AG08395 (cell line): ENCODE measurements around the gene BEAN1.
A peak's percentile ranks its signal among the peaks of the same experiment; 100 is the strongest.
"Not testable (repeated sequence)": the region's sequence is repeated elsewhere in the genome, so short reads cannot be mapped to it uniquely, and the experiment has no call there.

Experiments
- DNase-seq: peaks from one replicate; pipeline ENCODE4 v3.0.0; 2012; ENCODE audit warnings: mixed read lengths, low spot score

Gene BEAN1

DNA sequence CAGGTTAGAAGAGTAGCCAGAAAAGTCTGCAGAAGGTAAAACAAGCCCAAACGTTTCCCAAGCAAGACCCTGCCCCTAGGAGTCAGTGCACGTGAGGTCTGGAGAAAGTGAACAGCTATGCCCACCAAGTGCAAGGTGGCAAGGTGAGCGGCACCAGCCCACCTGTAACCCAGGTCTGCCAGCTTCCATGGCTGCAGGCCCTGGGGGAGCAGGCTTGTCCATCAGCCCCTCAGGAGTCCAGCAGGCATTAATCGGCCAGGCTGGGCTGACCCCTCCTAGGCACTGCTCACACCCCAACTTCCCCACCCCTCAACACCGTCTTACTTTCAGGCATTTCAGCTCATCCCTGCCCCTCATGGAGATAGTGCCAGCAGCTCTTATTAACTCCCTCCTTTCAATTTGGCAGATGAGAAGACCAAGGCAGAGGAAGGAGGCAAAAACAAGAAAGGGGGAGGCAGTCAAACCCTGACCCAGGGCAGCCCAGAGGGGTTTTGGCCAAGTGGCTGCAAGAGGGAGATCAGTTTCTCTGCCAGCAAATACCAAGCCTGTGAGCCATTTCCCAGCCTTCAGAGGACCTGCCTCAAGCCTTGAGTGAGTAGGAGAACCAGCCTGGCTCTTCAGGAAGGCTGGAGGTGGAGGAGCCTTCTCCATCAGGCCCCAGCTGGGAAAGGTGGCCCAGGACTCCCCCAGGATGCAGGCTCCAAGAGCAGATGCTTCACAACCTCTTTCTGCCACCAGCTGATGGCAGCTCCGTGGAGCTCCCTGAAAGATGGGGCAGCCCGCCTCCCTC lies 14.7 kb downstream of the BEAN1 start:
- DNase-seq: peak; percentile 77

DNA sequence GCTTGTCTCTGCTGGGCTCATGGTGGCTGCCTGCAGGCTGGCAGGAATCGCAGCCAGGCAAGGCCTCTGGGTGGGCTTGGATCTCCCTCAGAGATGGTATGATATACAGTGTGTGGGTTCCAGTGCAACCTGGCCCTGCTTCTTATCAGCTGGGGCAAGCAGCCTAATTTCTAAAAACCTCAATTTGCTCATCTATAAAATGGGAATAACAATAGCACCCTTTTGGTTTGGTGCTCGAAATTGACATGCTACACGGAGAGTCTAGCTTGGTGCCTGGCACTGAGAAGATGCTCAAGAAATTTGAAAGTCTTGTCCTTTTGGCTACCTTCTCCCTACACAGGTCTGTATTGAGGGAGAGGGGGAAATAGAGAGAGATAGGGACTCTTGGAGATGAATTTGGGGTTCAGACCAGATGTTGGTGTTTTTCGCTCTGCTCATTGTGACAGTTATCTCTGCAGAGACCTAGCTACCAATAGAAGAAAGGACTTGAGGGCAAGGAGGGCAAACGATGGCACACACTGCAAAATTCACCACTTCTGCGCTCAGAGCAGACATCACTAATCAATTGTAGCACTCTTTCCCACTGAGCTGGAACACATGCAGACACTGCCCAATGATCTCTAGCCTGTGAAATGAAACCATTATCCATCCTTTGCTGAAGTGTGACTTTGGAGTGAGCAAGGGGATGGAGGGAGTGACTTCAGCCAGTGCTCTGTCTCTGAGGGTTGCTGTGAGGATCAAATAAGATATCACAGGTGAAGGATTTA lies 15.6 kb downstream of the BEAN1 start:
- no peak for DNase-seq

DNA sequence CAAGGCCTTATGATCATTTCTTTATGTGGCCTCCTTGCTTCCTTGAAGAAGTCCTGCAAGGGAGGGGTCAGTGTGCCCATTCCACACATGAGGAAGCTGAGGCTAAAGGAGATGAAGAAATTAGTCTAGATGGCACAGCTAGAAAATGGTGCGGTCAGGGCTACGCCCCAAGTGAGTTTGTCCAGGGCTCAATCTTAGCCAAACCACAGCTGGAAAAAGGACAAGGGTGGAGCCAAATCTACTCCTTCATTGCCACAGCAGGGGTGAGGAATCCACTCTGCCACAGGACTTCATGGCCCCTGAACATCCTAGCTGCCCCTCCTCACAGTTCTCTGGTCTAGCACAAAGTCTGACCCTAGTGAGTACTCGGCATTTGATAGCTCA lies 16.2 kb downstream of the BEAN1 start:
- DNase-seq: peak; percentile 66

- DNase-seq: no peak
These were observed 17.0 kb downstream of the BEAN1 start for GRCh38 chr16:66444049-66444481.

- DNase-seq: no peak
These were observed 19.6 kb downstream of the BEAN1 start for GRCh38 chr16:66446737-66447136.

- DNase-seq: no peak
These were observed 20.4 kb downstream of the BEAN1 start for GRCh38 chr16:66447491-66447890.

- no peak for DNase-seq
These were observed 24.5 kb downstream of the BEAN1 start for GRCh38 chr16:66451548-66451947.

- DNase-seq: not testable (repeated sequence)
These were observed 26.1 kb downstream of the BEAN1 start for GRCh38 chr16:66453230-66453629.

DNA sequence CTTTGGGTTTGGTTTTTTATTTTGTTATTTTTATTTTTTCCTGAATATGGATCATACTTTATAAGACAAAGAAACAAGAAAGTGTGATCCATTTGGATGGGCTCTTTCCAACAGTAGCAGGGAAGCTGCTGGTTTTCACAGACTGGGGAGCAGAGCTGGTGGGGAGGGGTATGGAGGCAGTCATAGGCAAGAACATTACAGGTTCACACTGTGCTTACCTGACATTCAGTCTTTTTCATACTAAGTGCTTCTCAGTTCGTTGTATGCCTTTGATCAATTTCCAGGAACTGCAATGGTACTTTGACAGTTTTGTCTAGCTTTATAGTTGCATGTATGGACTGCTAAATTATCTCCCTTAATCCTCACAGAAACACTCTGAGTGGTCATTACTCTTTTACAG lies 27.7 kb downstream of the BEAN1 start:
- DNase-seq: no peak

DNA sequence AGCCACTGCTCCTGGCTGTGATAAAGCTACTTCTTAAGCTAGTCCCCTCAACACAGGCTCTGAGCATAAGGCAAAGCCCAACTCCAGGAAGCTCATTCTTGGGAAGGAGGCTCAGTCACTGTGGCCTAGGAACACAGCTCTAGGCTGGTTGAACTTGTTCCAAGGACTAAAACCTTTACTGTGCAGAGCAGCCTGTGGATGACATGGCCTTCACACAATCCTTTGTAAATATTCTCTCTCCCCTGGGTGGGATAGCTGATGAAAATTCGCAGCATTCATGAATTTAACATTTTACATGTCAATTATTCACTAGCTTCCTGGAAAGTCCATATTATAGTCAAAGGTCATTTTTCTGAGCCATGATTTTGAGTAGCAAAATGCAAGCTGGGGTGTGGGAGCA lies 28.9 kb downstream of the BEAN1 start:
- no peak for DNase-seq

- peak; percentile 45 for DNase-seq
These were observed 30.8 kb downstream of the BEAN1 start for GRCh38 chr16:66457888-66458287.

DNA sequence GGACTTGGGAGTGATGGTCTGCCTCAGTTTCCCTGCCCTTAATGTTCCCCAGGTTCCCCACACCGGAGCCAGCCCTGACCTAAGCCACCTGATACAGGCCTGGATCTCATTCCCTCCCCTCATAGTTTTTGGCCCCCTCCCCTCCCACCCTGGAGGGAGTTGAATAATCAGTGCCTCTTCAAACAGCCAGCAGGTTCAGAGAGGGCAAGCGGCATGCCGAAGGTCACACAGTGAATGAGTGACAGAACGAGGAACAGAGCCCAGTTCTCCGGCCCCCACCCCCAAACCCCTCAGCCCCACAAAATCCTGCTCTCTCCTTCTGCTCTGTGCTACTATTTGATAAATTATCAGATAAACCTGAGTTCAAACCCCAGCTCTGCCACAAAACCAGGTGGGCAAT lies 31.2 kb downstream of the BEAN1 start:
- no peak for DNase-seq

GRCh38 chr16:66458853-66459252 lies 31.8 kb downstream of the BEAN1 start:
- no peak for DNase-seq

DNA sequence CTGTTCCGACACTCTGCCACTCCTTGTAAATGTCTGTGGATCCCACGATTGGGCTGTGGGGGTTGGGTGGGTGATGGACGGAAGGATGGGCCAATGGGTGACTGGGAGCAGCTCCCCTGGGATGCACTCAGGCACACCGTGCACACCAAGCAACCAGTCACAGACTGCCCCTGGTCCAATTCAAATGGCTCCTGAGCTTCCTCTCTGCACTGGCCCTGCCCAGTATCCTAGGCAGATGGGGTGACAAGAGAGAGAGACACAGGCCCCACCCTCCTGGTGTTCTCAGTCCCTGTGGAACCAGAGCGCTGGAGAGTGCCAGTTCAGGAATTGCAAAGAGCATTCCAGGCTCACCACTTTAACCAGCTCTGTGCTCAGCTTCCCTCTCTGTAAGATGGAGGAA lies 32.8 kb downstream of the BEAN1 start:
- peak; percentile 33 for DNase-seq

DNA sequence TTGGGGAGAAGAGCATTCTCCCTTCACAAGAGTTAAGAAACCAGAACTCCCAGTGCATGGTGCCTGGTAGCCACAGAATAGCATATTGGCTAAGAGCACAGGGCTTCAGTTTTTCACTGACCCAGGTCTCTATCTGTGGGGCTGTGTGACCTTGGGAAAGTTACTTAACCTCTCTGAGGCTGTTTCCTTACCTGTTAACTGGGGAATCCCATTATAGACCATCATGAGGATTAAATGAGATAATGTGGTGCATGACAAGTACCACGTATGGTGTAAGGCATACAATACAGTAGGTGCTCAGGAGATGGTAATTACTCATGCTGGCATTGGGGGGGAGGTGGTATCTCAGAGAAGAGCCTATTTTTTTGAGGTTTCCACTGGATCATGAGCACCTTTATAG lies 33.6 kb downstream of the BEAN1 start:
- DNase-seq: no peak

- DNase-seq: no peak
These were observed 35.8 kb downstream of the BEAN1 start for GRCh38 chr16:66462912-66463311.

- DNase-seq: not testable (repeated sequence)
These were observed 38.9 kb downstream of the BEAN1 start for GRCh38 chr16:66465946-66466345.

DNA sequence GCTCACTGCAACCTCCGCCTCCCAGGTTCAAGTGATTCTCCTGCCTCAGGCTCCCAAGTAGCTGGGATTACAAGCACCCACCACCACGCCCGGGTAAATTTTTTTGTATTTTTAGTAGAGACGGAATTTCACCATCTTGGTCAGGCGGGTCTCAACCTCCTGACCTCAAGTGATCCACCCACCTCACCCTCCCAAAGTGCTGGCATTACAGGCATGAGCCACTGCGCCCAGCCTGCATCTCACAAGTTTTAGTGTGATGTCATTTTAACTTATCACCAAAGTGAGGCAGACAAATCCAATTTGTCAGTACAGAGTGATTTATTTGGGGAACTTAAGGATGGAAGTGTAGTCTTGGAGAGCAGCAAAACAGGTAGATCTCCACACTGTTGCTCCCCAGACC lies 39.5 kb downstream of the BEAN1 start:
- not testable (repeated sequence) for DNase-seq

DNA sequence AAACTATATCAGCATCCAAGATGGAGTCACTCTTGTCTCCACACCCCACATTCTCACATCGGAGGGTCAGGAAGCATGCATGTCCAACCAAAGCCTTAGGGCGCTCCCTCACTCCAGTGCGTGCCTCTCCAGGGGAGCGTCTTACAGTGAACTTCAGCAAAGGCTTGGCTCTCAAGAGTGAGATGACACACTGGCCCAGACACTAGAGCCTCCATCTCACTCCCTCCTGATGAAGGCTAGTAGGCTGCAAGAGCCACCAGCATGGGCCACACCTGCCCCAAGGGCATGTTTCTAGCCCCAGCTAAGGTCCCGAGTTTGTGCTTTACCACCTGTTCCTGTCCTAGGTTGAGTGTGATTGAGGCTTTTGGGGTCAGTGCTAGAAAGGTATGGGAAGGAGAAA lies 40.5 kb downstream of the BEAN1 start:
- no peak for DNase-seq

DNA sequence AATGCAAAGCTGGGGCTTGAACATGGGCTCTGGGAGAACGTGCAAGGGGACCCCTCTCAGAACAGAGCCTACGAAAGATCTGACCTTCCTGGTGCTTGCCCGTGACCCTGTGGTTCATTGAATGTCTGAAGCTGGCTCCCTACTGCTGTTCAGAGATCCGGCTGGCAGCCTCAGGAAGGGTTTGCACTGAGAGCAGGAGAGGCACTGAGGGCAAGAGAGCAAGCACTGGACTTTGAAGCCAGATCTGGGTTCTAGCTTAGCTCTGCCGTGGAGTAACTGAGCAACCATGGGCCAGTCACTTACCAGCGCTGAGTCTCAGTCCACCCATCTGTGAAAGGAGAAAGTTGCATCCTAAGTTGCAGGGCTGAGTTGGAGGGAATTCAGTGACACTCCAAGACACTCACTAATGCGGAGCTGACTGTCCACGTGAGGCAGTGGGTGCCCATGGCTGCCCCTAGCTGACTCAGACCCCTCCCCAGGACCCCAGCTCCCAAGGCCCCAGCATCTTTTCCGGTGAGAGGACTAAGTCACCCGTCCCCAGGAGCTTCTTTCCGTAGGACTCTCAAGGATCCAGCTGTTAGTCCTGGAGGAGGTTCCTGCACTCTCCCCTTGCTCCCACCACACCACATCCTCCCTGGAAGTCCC lies 41.3 kb downstream of the BEAN1 start:
- no peak for DNase-seq

- no peak for DNase-seq
These were observed 42.3 kb downstream of the BEAN1 start for GRCh38 chr16:66469291-66469946.

- no peak for DNase-seq
These were observed 43.0 kb downstream of the BEAN1 start for GRCh38 chr16:66469947-66470546.
